HUES64 (cell line): ENCODE measurements around the gene SHANK1.

Experiments used
- H3K27ac ChIP-seq: 2 replicates; pipeline ENCODE4 v1.7.0; 2013; ENCODE audit warnings: low read depth, low read length, inconsistent platforms
- H3K27me3 ChIP-seq: 2 replicates; pipeline ENCODE4 v1.6.1; 2013; ENCODE audit warnings: mild to moderate bottlenecking, low read length; ENCODE audit not compliant: insufficient read depth
- H3K36me3 ChIP-seq: 2 replicates; pipeline ENCODE4 v1.6.1; 2013; ENCODE audit warnings: mild to moderate bottlenecking, low read length; ENCODE audit not compliant: insufficient read depth
- H3K4me1 ChIP-seq: 2 replicates; pipeline ENCODE4 v1.6.1; 2013; ENCODE audit warnings: mild to moderate bottlenecking, low read length, moderate library complexity; ENCODE audit not compliant: insufficient read depth
- H3K4me3 ChIP-seq: 2 replicates; pipeline ENCODE4 v1.5.1; 2013; ENCODE audit warnings: mild to moderate bottlenecking, low read length, moderate library complexity
- H3K9ac ChIP-seq: 2 replicates; pipeline ENCODE4 v1.6.1; 2013; ENCODE audit warnings: mild to moderate bottlenecking, low read depth, low read length
- H3K9me3 ChIP-seq: 2 replicates; pipeline ENCODE4 v1.6.1; 2013; ENCODE audit warnings: low read depth, low read length; ENCODE audit not compliant: insufficient read depth
- WGBS: fragments of 150-250, 120-280 bp; methylation state at CpG from one replicate; pipeline ENCODE4 v1.1.7; 2013; ENCODE audit warnings: missing lambda C conversion rate; 5-methylcytosine and 5-hydroxymethylcytosine counted together

Gene SHANK1

GRCh38 chr19:50677636-50678035 lies 42.0 kb downstream of the SHANK1 start:
- 39% methylated on average over 5 of the region's 5 CpGs for WGBS
- H3K9ac ChIP-seq: no peak overlapping the region
- peaks cover 25% of the 10 kb centered on the region for H3K27me3 ChIP-seq

GRCh38 chr19:50676625-50677197 lies 42.9 kb downstream of the SHANK1 start:
- H3K4me1 ChIP-seq: 0 out of 2 replicates have a peak, but pooled peaks cover 3% of the 10 kb centered on the region
- H3K36me3 ChIP-seq: no peaks in the 10 kb centered on the region
- H3K27me3 ChIP-seq: peaks cover 27% of the 10 kb centered on the region
- no peak overlapping the region for H3K27ac ChIP-seq
- 77% methylated on average over 1 of the region's 1 CpG for WGBS
- H3K4me3 ChIP-seq: no peak overlapping the region
- no peak overlapping the region for H3K9ac ChIP-seq
- H3K9me3 ChIP-seq: peaks cover 28% of the 10 kb centered on the region

More at GRCh38 chr19:50677636-50678035, 42.0 kb downstream of the SHANK1 start:
- Histone ChIP-seq H3K27ac (no peak overlapping the region), H3K4me3 (no peak overlapping the region), H3K4me1 (0 out of 2 replicates have a peak, but pooled peaks cover 3% of the 10 kb centered on the region), H3K9me3 (peaks cover 28% of the 10 kb centered on the region), H3K36me3 (no peaks in the 10 kb centered on the region)

- Histone ChIP-seq H3K27me3 (peaks cover 21% of the 10 kb centered on the region), H3K4me1 (0 out of 2 replicates have a peak, but pooled peaks cover 3% of the 10 kb centered on the region), H3K4me3 (no peak overlapping the region), H3K36me3 (no peaks in the 10 kb centered on the region), H3K9ac (no peak overlapping the region), H3K27ac (no peak overlapping the region), H3K9me3 (peaks cover 25% of the 10 kb centered on the region)
- 78% methylated on average over 15 of the region's 15 CpGs for WGBS
Observed at GRCh38 chr19:50673118-50673517, 46.5 kb downstream of the SHANK1 start.

DNA sequence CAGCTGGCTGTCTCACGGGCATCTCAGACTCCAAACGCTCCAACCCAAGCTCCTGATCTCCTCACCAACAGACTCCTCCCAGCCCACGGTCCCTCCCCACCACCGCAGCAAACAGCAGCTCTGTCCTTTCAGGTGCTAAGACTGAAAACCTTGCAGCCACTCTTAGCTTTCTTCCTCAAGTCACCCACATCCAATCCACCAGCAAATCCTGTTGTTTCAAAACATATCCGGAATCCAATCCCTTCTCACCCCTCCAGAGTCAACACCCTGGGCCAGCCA lies 49.6 kb downstream of the SHANK1 start:
- Histone ChIP-seq H3K27me3 (peaks cover 39% of the 10 kb centered on the region), H3K27ac (no peak overlapping the region), H3K36me3 (no peaks in the 10 kb centered on the region), H3K9me3 (peaks cover 20% of the 10 kb centered on the region), H3K4me1 (no peaks in the 10 kb centered on the region), H3K9ac (no peak overlapping the region), H3K4me3 (no peak overlapping the region)
- 60% methylated on average over 5 of the region's 5 CpGs for WGBS

DNA sequence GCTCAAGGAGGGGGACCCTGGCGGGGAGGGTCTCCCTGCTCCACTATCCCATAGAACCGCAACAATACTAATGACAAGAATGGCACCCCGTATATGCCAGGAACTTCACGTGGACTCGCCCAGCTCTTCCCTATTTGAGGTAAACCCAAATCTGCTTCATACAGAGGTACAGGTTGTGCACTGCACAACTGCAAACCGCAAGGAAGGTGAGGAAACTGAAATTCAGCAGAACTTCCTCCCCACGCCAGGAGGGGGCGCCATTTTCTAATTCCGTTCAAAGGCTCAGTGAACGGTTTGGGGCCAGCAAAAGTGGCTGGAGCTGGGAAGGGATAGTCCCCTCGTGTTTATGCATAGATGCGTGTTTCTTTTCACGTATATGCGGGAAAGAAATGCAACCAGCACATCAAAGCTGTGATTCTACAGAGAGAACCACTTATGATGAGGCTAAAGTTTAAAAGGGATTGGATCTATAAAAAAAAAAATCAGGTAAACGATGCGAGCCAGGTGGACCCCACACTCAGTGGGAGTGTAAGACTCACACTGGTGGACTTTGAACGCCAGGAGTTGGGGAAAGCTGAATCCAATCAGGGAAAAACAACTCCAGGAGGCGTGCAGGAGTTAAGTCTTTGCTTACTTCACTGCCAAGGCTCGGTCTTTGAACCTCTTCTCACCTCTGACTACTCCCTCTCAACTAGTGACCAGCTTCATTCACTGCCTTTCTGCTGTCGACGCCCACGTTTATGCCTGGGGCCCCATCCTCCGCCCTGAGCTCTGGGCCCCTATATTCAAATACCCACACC lies 50.1 kb downstream of the SHANK1 start:
- Histone ChIP-seq H3K27me3 (peaks cover 39% of the 10 kb centered on the region), H3K36me3 (no peaks in the 10 kb centered on the region), H3K27ac (no peak overlapping the region), H3K4me1 (no peaks in the 10 kb centered on the region), H3K9me3 (peaks cover 22% of the 10 kb centered on the region), H3K4me3 (no peak overlapping the region), H3K9ac (no peak overlapping the region)
- WGBS: 63% methylated on average over 23 of the region's 23 CpGs

- no peaks in the 10 kb centered on the region for H3K36me3 ChIP-seq
- no peaks in the 10 kb centered on the region for H3K4me1 ChIP-seq
- WGBS: 72% methylated on average over 14 of the region's 20 CpGs
- no peak overlapping the region for H3K27ac ChIP-seq
- no peak overlapping the region for H3K9ac ChIP-seq
- peaks cover 22% of the 10 kb centered on the region for H3K9me3 ChIP-seq
- H3K4me3 ChIP-seq: no peak overlapping the region
- H3K27me3 ChIP-seq: peaks cover 39% of the 10 kb centered on the region
Observed at GRCh38 chr19:50668879-50669278, 50.7 kb downstream of the SHANK1 start.

DNA sequence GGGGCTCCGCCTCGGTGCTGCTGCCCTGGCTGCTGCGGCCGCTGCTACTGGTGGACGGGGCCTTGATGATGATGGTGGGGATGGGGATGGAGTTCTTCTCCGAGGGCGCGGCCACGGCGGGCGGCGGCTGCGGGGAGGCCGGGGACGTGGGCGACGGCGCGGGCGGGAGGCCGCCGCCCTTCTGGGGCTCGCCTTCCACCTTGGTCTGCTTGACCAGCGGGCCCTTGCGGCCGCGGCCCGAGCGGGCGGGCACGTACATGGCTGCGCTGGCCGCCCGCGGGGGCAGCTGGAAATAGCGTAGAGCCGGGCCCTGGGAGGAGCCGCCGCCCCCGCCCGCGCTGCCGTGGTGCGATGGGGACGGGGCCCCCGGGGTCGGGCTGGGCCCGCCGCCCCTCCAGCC lies 51.2 kb downstream of the SHANK1 start:
- Histone ChIP-seq H3K36me3 (no peaks in the 10 kb centered on the region), H3K27me3 (peaks cover 39% of the 10 kb centered on the region), H3K4me3 (no peak overlapping the region), H3K4me1 (no peaks in the 10 kb centered on the region), H3K27ac (no peak overlapping the region), H3K9ac (no peak overlapping the region), H3K9me3 (peaks cover 25% of the 10 kb centered on the region)
- WGBS: 49% methylated on average over 49 of the region's 49 CpGs

GRCh38 chr19:50667759-50668231 lies 51.8 kb downstream of the SHANK1 start:
- Histone ChIP-seq H3K9ac (no peak overlapping the region), H3K4me1 (no peaks in the 10 kb centered on the region), H3K9me3 (peaks cover 28% of the 10 kb centered on the region), H3K27ac (no peak overlapping the region), H3K27me3 (peaks cover 33% of the 10 kb centered on the region), H3K36me3 (no peaks in the 10 kb centered on the region), H3K4me3 (no peak overlapping the region)
- WGBS: 53% methylated on average over 58 of the region's 58 CpGs

GRCh38 chr19:50667177-50667758 lies 52.3 kb downstream of the SHANK1 start:
- no peaks in the 10 kb centered on the region for H3K36me3 ChIP-seq
- no peak overlapping the region for H3K27ac ChIP-seq
- H3K27me3 ChIP-seq: peaks cover 29% of the 10 kb centered on the region
- no peak overlapping the region for H3K9ac ChIP-seq
- no peaks in the 10 kb centered on the region for H3K4me1 ChIP-seq
- 65% methylated on average over 56 of the region's 56 CpGs for WGBS
- no peak overlapping the region for H3K4me3 ChIP-seq
- peaks cover 24% of the 10 kb centered on the region for H3K9me3 ChIP-seq

DNA sequence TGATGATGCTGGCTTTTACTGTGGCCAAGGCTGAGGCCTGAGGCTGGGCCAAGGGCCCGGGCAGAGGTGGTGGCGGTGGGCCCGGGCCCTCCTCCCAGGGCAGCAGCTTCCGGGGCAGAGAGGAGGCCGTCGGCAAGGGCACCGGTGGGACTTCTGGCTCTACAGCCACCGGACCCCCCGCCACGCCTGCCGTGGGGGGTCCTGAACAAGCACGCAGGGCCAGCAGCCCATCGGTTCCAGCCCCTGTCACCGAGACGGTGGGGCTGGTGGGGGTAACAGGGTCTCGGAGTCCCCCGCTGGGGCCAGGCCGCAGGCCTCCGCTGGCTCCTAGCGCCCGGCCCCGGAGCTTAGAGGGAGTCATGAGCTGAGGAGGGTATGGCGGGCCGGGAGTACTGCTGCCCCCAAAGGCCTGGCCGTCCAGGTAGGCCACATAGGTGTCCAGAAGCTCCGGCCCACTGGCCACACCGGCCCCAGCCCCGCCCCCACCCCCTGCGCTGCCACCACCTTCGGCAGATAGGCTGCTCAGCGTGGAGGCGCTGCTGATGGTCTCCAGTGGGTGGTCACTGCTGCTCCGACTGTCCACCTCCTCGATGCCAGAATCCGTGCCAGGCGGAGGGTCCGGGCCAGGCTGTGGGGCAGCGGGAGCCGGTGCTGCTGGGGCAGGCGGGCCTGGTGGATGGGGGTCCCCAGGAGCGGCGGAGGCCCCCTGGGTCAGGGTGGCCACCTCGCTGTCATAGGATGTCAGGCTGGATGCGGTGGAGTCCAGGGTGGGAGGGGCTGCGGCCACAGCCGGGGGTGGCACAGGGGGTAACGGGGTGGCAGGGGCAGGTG lies 53.0 kb downstream of the SHANK1 start:
- Histone ChIP-seq H3K27ac (no peak overlapping the region), H3K4me3 (no peak overlapping the region), H3K9me3 (peaks cover 23% of the 10 kb centered on the region), H3K27me3 (peaks cover 29% of the 10 kb centered on the region), H3K36me3 (no peaks in the 10 kb centered on the region), H3K4me1 (no peaks in the 10 kb centered on the region), H3K9ac (no peak overlapping the region)
- 80% methylated on average over 47 of the region's 47 CpGs for WGBS

- Histone ChIP-seq H3K9ac (no peak overlapping the region), H3K27me3 (peaks cover 27% of the 10 kb centered on the region), H3K36me3 (no peaks in the 10 kb centered on the region), H3K9me3 (peaks cover 17% of the 10 kb centered on the region), H3K4me1 (no peaks in the 10 kb centered on the region), H3K27ac (no peak overlapping the region), H3K4me3 (no peak overlapping the region)
- WGBS: 81% methylated on average over 6 of the region's 6 CpGs
Observed at GRCh38 chr19:50664204-50664603, 55.4 kb downstream of the SHANK1 start.
